Measurements from ENCODE around the gene DGKG.

DNA sequence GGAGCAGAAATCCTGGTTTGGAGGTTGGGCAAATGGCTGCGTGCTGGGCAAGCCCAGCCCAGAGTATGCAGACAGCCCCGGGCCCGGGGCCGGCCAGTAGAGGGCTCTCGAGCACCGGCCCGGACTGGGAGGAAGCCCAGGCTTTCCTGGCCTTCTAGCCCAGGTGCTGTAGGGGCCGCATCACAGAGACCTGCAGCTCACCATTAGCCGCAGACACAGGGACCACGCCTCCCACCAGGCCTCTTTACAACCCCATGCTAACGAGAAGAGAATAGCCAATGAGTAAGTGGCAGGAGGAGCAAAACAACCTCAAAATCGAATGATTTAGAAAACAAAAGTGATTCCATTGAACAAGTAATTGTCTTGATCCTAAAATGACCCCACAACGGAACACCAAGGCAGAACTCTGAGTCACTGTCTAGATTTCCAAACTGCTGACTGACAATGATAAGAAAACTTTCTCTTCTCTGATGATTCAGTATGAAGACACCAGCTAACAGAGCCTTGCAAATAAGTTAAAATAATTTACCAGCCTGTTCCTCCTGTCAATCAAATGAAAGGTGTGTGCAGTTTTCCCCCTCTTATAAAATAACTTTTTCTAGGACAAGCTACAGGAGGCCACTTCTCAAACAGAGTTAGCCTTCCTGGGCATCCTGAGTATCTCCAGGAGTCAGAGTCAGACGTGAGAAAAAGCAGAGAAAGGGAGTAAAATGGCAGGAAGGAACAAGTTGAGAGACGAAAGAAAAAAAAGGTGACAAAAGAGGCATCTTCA is 102.2 kb downstream of the DGKG start:
- TF ChIP-seq, protein P1, sequence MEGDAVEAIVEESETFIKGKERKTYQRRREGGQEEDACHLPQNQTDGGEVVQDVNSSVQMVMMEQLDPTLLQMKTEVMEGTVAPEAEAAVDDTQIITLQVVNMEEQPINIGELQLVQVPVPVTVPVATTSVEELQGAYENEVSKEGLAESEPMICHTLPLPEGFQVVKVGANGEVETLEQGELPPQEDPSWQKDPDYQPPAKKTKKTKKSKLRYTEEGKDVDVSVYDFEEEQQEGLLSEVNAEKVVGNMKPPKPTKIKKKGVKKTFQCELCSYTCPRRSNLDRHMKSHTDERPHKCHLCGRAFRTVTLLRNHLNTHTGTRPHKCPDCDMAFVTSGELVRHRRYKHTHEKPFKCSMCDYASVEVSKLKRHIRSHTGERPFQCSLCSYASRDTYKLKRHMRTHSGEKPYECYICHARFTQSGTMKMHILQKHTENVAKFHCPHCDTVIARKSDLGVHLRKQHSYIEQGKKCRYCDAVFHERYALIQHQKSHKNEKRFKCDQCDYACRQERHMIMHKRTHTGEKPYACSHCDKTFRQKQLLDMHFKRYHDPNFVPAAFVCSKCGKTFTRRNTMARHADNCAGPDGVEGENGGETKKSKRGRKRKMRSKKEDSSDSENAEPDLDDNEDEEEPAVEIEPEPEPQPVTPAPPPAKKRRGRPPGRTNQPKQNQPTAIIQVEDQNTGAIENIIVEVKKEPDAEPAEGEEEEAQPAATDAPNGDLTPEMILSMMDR (IDR thresholded peaks at IDR 0.05) = peak; percentile 70 to 82 (median 76)
- no peak for TF ChIP-seq POLR2A (IDR thresholded peaks at IDR 0.05)

Data from tibial nerve (tissue), 3 donors.